HCT116 (cell line): ENCODE data around the gene DNASE2. TPM values are rescaled to one million over a fixed set of nuclear protein-coding genes. Genes with fewer than 3 reads are reported as not detected.
A peak's percentile ranks its signal among the peaks of the same experiment; 100 is the strongest.

ENCODE experiments used
- ATAC-seq: fragments of 200-7000 bp; cut with Tn5 transposase; 2 replicates; pipeline ENCODE4 v1.9.1; 2020; ENCODE audit warnings: mild to moderate bottlenecking, moderate library complexity
- BruUV-seq: library from RNA; stranded (reverse); fragments of 400-500 nt; replicated peaks from 2 replicates; lab custom pipeline; 2021; lab: Mats Ljungman, UMichigan
- CTCF ChIA-PET: fragments of 300-600 bp; sonication (Branson Sonifier 250); formaldehyde crosslinking; loops from one replicate; lab custom pipeline; 2021; ENCODE audit warnings: antibody characterized with exemption; lab: Charles Lee
- POLR2A ChIA-PET: fragments of 300-600, 350-600 bp; sonication (Branson Sonifier 250); formaldehyde crosslinking; loops from one replicate; lab custom pipeline; 2021; ENCODE audit warnings: antibody characterized with exemption; lab: Charles Lee
- RAD21 ChIA-PET, 2 experiments: fragments of 300-600 bp; sonication (Branson Sonifier 250); formaldehyde crosslinking; loops; one replicate each; lab custom pipeline; 2023; ENCODE audit warnings: low total read pairs in 2 of 2; ENCODE audit not compliant: uncharacterized antibody in 2 of 2, unreplicated experiment in 2 of 2, low non-redundant PET in 1 of 2; lab: Charles Lee
- DNase-seq: peaks from one replicate; pipeline ENCODE4 v3.0.0-alpha.2; 2010; ENCODE audit warnings: low read depth, low spot score
- H2AFZ ChIP-seq: fragments of 200-600 bp; shearing (Covaris generic), sonication (generic); 2 replicates; pipeline ENCODE4 v1.6.1; 2017; ENCODE audit warnings: low read depth, mixed run types, mixed read lengths, antibody characterized with exemption, low read length; ENCODE audit not compliant: poor library complexity, severe bottlenecking
- H3K27ac ChIP-seq: 2 replicates; pipeline ENCODE4 v1.5.1; 2012; ENCODE audit warnings: low read depth, low read length
- H3K27me3 ChIP-seq: fragments of 200-600 bp; sonication (generic); 2 replicates; pipeline ENCODE4 v1.6.1; 2016; ENCODE audit warnings: mixed run types, low read length, mixed read lengths; ENCODE audit not compliant: insufficient read depth
- H3K36me3 ChIP-seq, 2 experiments: fragments of 200-500 bp in 1 of 2; fragments of 200-600 bp in 1 of 2; sonication (Bioruptor generic) in 1 of 2; sonication (generic) in 1 of 2; 2 replicates each; pipeline versions ENCODE4 v1.5.1 to v1.6.1; 2014 to 2016; ENCODE audit warnings: low read length in 2 of 2, inconsistent platforms in 1 of 2, mixed read lengths in 1 of 2, mixed run types in 1 of 2; ENCODE audit not compliant: insufficient read depth in 2 of 2, control insufficient read depth in 1 of 2
- H3K4me1 ChIP-seq, 2 experiments: fragments of 200-600 bp in 1 of 2; sonication (generic) in 1 of 2; 2 replicates each; pipeline versions ENCODE4 v1.5.1 to v1.6.1; 2012 to 2017; ENCODE audit warnings: low read length in 2 of 2, inconsistent platforms in 1 of 2, mild to moderate bottlenecking in 1 of 2, mixed read lengths in 1 of 2, mixed run types in 1 of 2, moderate library complexity in 1 of 2; ENCODE audit not compliant: insufficient read depth in 2 of 2, control insufficient read depth in 1 of 2
- H3K4me2 ChIP-seq: fragments of 200-600 bp; sonication (generic); 2 replicates; pipeline ENCODE4 v1.6.1; 2017; ENCODE audit warnings: mixed run types, low read length, mixed read lengths
- H3K4me3 ChIP-seq, 2 experiments: fragments of 200-600 bp in 1 of 2; sonication (generic) in 1 of 2; replicated peaks in 1 of 2; 2 replicates each; pipeline ENCODE4 v1.5.1; 2011 to 2016; ENCODE audit warnings: low read length in 2 of 2, control low read depth in 1 of 2, low read depth in 1 of 2, mild to moderate bottlenecking in 1 of 2, mixed read lengths in 1 of 2, mixed run types in 1 of 2
- H3K79me2 ChIP-seq: fragments of 200-600 bp; sonication (generic); 2 replicates; pipeline ENCODE4 v1.6.1; 2017; ENCODE audit warnings: mild to moderate bottlenecking, mixed run types, low read length, moderate library complexity, mixed read lengths; ENCODE audit not compliant: insufficient read depth
- H3K9ac ChIP-seq: fragments of 200-600 bp; sonication (generic); 2 replicates; pipeline ENCODE4 v1.6.1; 2016; ENCODE audit warnings: low read length, mixed read lengths
- H3K9me2 ChIP-seq: fragments of 200-600 bp; sonication (generic), shearing (Covaris generic); 2 replicates; pipeline ENCODE4 v1.6.1; 2017; ENCODE audit warnings: mixed run types, mild to moderate bottlenecking, moderate library complexity; ENCODE audit not compliant: insufficient read depth
- H3K9me3 ChIP-seq, 2 experiments: fragments of 200-500 bp in 1 of 2; fragments of 200-600 bp in 1 of 2; sonication (Bioruptor generic) in 1 of 2; sonication (generic) in 1 of 2; 2 replicates each; pipeline ENCODE4 v1.6.1; 2014 to 2017; ENCODE audit warnings: low read length in 2 of 2, mixed read lengths in 2 of 2, inconsistent platforms in 1 of 2, low read depth in 1 of 2, mild to moderate bottlenecking in 1 of 2, mixed run types in 1 of 2, moderate library complexity in 1 of 2; ENCODE audit not compliant: control insufficient read depth in 1 of 2, insufficient read depth in 1 of 2
- H4K20me1 ChIP-seq: fragments of 200-600 bp; sonication (generic), shearing (Covaris generic); 2 replicates; pipeline ENCODE4 v1.6.1; 2017; ENCODE audit warnings: mixed run types, mild to moderate bottlenecking, moderate library complexity; ENCODE audit not compliant: insufficient read depth
- CTCF ChIP-seq, 3 experiments: fragments of 200-600 bp in 1 of 3; sonication (generic) in 1 of 3; IDR thresholded peaks in 2 of 3; conservative IDR thresholded peaks in 1 of 3; 2 replicates each; pipeline ENCODE4 v1.5.1; 2012 to 2017; ENCODE audit warnings: low read depth in 2 of 3, low read length in 2 of 3, antibody characterized with exemption in 1 of 3, borderline replicate concordance in 1 of 3, control low read depth in 1 of 3, mild to moderate bottlenecking in 1 of 3, mixed read lengths in 1 of 3, mixed run types in 1 of 3, moderate library complexity in 1 of 3; ENCODE audit not compliant: insufficient read depth in 1 of 3
- EGR1 ChIP-seq: IDR thresholded peaks from 2 replicates; pipeline ENCODE4 v1.6.1; 2012; ENCODE audit warnings: low read depth
- EZH2 ChIP-seq: fragments of 200-600 bp; sonication (generic); IDR thresholded peaks from 2 replicates; pipeline ENCODE4 v1.6.1; 2017; ENCODE audit warnings: antibody characterized with exemption, mixed run types
- intact Hi-C: fragments of 100-400 bp; cut with micrococcal nuclease; formaldehyde crosslinking; loops from 2 replicates; pipeline ENCODE4 v1.10.0; 2022
- total RNA-seq: library from RNA; stranded (reverse); gene quantifications from one replicate; pipeline ENCODE4 v1.2.1, GENCODE V29; 2021; ENCODE audit not compliant: unreplicated experiment

DNASE2 gene
- total RNA-seq, 1 experiment from 2014 or later, result 36.6 TPM

GRCh38 chr19:12838182-12838885, 42.9 kb downstream of the DNASE2 start, which contains the start of gene MAST1:
Gene MAST1, plus strand, starts transcription at chr19:12838515. Its CDS starts 58 bp downstream, at chr19:12838573.
- intact Hi-C loops, result loop anchor here (5.0 kb wide), 2 partner anchors 36 to 121 kb away; partner anchors contain the start of genes PRDX2 and THSD8
- peak; percentile 50 for ATAC-seq
- no peaks in the 10 kb centered on the region for H3K9me2 ChIP-seq
- POLR2A ChIA-PET, result no interaction called here
- H3K9ac ChIP-seq, result peak within 1 kb of the TSS; percentile 88
- peak in 2 of 3 experiments; percentile 45 to 53; a peak in 4 of 6 replicates for TF ChIP-seq CTCF (IDR thresholded peaks at IDR 0.05 in 2 of 3, conservative IDR thresholded peaks at IDR 0.05 in 1 of 3; ENCODE audit: borderline replicate concordance in 1 of 3, insufficient read depth in 1 of 3, low read depth in 2 of 3, low read length in 2 of 3)
- TF ChIP-seq EGR1, result 0 out of 2 replicates have a peak, but pooled peaks have one; percentile 22
- TF ChIP-seq EZH2, result no peak
- TF ChIP-seq, all 23 proteins: peak for 2
- Histone ChIP-seq H3K27me3 (no peaks in the 10 kb centered on the region), H3K27ac (peak within 1 kb of the TSS; percentile 69), H3K4me3 (peak within 1 kb of the TSS; percentile 61 to 88), H3K79me2 (peaks cover 35% of the 10 kb centered on the region; the same call in 1 of the 2 replicates), H2AFZ (no peak within 1 kb of the TSS), H3K9me3 (no peaks in the 10 kb centered on the region), H3K4me1 (peaks cover 39 to 67% of the 10 kb centered on the region in 2 experiments), H3K4me2 (peak within 1 kb of the TSS; percentile 91), H3K36me3 (peaks cover under 1 to 3% of the 10 kb centered on the region in 2 experiments; a peak in 1 of 4 replicates), H4K20me1 (no peaks in the 10 kb centered on the region)
- no peak for DNase-seq
- BruUV-seq, result no TSS peak
- ChIA-PET CTCF (interaction anchor here (1.0 kb wide), 1 partner anchor 10 kb away, joined by 3 read pairs; no protein-coding TSS in a partner anchor), RAD21 (interaction anchor here in 1 of 2 experiments (0.7 kb wide), 1 partner anchor 170 kb away, joined by 7 read pairs; no protein-coding TSS in a partner anchor)
